HG03159 (cell line): ENCODE data around the gene URI1.
"Not testable (repeated sequence)": the region's sequence is repeated elsewhere in the genome, so short reads cannot be mapped to it uniquely, and the experiment has no call there.

Experiments used
- ATAC-seq: cut with Tn5 transposase; IDR thresholded peaks from one replicate; pipeline ENCODE4 v1.9.1; 2021; ENCODE audit warnings: mild to moderate bottlenecking, moderate library complexity; ENCODE audit not compliant: unreplicated experiment

URI1 gene

GRCh38 chr19:29942404-29943261, 594 bp downstream of the URI1 start:
- peak; percentile 70 for ATAC-seq

- ATAC-seq, result no peak
Measured at GRCh38 chr19:29943615-29944014, 1.6 kb downstream of the URI1 start.

GRCh38 chr19:29944390-29945012, 2.5 kb downstream of the URI1 start:
- no peak for ATAC-seq

GRCh38 chr19:29945017-29945416, 3.0 kb downstream of the URI1 start:
- ATAC-seq, result no peak

DNA sequence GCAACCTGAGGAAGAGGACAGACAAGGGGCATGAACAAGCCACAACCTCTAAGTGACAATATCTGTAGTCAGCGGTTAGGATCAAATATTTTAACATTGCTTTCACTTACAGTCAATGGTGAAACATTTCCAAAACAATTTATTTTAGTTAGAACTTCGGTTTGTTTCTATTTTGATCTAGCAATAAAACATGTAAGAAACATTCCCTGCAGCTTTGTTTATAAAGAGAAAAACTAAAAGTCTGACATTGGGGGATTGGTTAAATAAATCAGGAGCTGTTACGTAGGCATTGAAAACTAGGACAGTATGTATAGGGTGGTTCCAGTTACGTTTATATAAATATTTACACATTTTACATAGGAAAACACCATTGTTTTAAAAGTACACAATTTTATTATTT, 3.4 kb downstream of the URI1 start:
- ATAC-seq, result no peak

- ATAC-seq, result no peak
Measured at GRCh38 chr19:29946645-29947044, 4.6 kb downstream of the URI1 start.

DNA sequence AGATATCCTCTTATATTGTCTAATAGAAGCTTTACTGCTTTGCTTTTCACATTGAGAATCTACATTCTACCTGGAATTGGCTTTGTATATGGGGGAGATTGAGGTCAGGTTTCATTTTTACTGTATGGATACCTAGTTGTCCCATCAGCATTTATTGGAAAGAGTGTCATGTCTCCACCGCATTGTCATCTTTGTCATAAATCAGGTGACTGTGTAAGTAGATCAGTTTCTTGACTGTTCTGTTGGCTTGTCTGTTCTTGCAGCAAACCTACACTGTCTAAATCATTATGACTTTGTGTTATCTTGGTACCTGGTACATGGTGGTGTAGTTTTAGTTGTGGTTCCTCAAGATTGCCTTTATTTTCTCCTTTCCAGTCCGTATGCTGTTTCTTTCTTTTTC, 5.8 kb downstream of the URI1 start:
- ATAC-seq, result no peak

DNA sequence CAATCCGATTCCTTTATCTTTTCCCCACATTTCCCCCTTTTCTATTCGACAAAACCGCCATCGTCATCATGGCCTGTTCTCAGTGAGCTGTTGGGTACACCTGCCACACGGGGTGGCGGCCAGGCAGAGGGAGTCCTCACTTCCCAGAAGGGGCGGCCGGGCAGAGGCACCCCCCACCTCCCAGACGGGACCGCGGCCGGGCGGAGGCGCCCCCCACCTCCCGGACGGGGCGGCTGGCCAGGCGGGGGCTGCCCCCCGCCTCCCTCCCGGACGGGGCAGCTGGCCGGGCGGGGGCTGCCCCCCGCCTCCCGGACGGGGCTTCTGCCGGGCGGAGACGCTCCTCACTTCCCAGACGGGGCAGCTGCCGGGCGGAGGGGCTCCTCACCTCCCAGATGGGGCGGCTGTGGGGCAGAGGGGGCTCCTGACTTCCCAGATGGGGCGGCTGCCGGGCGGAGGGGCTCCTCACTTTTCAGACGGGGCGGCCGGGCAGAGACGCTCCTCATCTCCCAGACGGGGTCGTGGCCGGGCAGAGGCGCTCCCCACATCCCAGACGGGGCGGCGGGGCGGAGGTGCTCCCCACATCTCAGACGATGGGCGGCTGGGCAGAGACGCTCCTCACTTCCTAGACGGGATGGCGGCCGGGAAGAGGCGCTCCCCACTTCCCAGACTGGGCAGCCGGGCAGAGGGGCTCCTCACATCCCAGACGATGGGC, 6.9 kb downstream of the URI1 start:
- ATAC-seq, result not testable (repeated sequence)

- no peak for ATAC-seq
Measured at GRCh38 chr19:29952177-29952576, 10.1 kb downstream of the URI1 start.

DNA sequence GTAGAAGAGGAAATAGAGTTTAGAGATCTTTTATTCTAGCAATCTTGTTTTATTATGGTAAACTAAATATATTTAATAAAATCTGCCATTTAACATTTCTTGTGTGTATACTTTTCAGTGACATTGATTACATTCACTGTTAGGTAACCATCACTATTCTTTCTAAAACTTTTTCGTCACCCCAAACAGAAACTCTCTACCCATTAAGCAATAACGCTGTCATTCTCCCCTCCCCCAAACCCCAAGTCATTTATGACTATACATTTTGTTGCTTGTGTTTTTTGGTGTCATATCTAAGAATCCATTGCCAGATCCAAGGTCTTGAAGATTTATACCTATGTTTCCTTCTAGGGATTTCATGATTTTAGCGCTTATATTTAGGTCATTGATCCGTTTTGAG, 10.6 kb downstream of the URI1 start:
- no peak for ATAC-seq

DNA sequence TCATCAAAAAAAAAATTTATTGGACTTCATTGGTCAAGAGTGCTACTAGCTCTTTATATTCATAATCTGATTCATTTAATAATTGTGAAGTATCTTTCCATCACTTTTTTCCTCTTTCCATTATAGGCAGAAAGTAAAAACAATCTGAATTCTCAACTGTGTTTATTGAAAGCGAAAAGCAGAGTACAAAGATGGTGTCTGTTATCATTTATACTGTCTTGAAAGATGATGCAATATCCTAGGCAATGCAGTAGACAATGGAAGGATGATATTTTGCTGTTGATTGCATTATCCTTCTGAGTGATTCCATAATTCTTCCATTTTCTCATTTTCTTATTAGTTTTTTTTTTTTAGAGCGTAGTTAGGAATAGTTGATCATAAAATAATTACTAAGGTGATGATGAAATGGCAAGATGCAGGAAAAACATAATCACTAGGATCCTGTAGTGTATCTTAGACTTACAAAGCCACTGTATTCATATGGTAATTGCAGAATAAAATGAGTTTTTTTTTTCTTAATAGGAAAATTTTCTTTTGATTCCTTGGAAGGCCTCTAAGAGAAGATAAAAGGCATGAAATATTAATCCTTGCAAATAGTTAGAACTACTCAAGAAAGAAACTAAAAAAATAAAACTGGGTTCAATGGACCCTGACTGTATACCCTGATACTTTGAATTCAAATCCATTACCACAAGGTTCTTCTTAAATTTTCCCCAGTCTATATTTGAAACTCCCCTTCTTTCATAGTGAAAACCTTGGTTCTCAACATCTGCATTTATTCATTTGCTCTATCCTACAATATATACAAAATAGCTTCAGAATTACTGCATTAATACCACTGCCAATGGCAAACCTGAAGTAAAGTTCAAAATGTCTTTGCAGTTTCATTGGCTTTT, 11.6 kb downstream of the URI1 start:
- ATAC-seq, result no peak

DNA sequence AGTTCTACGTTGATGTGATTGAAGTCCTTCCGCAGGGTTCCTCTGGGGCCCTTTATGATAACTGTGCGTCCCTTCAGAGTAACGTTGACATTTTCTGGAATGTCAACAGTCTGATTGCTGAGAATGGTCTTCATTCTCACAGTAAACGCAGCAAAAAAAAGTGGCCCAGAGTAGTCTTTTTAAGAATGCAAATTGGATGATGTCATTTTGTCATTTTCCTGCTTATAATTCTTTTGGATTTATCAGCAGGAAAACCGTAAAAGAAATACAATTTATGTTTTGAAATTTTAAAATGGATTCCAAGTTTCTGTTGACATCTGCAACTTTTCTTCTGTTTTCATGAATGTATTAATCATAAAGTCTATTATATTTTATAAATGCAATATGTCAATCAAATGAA, 14.8 kb downstream of the URI1 start:
- no peak for ATAC-seq

- no peak for ATAC-seq
Measured at GRCh38 chr19:29961311-29961710, 19.3 kb downstream of the URI1 start.

GRCh38 chr19:29962793-29963192, 20.8 kb downstream of the URI1 start:
- no peak for ATAC-seq

DNA sequence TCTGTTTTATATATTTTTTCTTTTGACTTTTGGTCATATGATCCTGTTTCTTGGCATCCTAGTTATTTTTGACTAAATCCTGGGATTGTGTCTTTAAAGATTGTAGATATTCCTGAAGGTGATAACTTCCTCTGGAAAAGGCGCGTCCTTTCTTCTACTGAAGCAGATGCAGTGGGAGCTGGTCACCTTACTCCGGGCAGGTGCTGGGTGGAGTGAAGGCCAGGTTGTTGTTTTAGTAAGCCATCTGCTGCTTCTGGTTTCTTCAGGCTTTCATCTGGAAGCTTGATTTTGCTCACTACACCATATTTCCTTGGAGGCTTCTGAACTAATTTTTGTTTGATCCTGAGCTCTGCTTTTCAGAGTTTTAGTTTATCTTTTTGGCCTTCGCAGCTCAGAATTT, 21.5 kb downstream of the URI1 start:
- no peak for ATAC-seq

DNA sequence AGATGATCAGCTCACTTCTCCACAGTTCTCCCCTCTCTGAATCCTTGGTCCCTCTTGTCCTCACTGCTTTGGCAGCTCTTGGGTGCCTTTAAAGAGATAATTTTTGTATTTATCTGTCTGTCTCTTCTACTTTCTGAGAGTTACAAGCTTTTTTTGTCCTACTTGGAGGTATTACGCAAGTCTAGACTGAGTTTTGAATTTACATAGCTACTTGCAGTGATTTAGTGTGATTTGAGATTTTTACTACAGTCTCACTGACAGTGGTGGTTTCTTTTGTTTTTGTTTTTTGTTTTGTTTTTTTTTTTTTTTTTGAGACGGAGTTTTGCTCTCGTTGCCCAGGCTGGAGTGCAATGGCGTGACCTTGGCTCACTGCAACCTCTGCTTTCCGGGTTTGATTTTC, 22.1 kb downstream of the URI1 start:
- no peak for ATAC-seq

DNA sequence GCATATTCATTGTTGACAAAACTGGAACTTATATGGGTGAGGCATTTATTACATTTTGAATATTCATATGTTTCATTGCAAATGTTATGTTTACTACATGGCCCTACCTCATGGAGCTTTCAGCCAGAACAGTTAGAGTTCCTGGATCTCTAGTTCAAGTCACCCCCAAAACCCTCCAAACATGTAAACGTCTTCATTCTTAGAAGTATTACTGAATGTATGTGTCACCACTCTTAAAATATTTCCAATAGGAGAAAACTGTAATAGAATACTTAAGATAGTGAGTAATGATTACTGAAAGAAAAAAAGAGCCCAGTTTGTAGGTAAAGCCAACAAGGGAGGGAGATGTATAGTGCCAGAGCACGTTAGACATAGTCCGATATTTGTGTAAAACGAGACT, 23.5 kb downstream of the URI1 start:
- no peak for ATAC-seq

- ATAC-seq, result not testable (repeated sequence)
Measured at GRCh38 chr19:29966142-29966541, 24.1 kb downstream of the URI1 start.

- ATAC-seq, result no peak
Measured at GRCh38 chr19:29966588-29967249, 24.7 kb downstream of the URI1 start.

GRCh38 chr19:29967623-29968022, 25.6 kb downstream of the URI1 start:
- ATAC-seq, result no peak
